Astrocyte of the cerebellum (primary cell): ENCODE measurements around the gene ZMYND19.

Source experiments
- DNase-seq: peaks from one replicate; pipeline ENCODE4 v3.0.0-alpha.2; 2011; ENCODE audit warnings: low read depth
- H3K4me3 ChIP-seq: 2 replicates; pipeline ENCODE4 v1.5.1; 2011; ENCODE audit warnings: mild to moderate bottlenecking, low read depth, low read length, moderate library complexity
- in situ Hi-C: cut with HindIII; loops from 2 replicates; pipeline ENCODE4 v1.10.0; 2017; ENCODE audit warnings: low sequenced_read_pairs
- TF ChIP-seq, protein P1 (sequence below): IDR thresholded peaks from 2 replicates; pipeline ENCODE4 v1.5.1; 2012; ENCODE audit warnings: low read length, low read depth, moderate library complexity, mild to moderate bottlenecking; ENCODE audit errors: missing control alignments

The ZMYND19 gene

DNA sequence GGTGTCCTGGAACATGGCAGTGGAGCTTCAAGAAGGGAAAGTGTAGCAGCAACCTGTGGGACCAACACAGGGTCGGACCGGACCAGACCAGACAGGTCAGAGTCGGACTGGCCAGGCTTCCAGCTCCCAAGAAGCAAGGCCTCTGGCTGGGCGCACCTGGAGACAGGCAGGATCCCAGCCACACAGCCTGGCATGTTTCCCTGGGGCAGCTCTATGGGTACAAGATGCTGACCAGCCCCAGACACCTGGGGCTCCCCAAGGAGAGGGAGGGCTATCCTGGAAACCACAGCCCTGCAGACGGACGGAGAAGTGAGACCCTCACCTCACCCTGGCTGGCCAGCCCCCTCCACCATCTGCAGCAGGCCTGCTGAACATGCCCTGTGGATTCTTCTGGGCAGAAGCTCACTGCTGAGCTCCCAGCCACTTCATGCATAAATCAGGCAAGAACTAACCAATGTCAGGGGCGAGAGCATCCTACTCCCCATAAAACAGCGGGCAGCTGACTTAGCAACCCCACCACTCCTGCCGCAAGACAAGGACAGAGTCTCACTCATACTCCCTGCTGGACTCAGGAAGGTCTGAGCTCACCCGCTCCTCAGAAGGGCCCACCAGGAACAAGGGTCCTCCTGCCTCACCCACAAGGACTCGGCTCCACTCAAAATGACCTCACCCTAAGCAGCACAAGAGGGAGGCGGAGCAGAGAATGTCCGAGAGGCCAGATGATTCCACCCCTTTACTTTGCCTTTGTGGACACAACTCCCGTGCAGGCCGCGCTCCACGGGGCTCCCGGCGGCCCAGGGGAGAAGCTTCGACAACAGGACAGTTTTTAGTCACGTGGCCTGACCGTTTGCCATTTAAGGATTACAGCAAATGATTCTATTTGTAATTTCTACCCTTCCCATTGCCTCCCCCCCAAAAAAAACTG is 8.7 kb downstream of the ZMYND19 start:
- no peak for DNase-seq
- no peak overlapping the region for H3K4me3 ChIP-seq
- TF ChIP-seq, protein P1, sequence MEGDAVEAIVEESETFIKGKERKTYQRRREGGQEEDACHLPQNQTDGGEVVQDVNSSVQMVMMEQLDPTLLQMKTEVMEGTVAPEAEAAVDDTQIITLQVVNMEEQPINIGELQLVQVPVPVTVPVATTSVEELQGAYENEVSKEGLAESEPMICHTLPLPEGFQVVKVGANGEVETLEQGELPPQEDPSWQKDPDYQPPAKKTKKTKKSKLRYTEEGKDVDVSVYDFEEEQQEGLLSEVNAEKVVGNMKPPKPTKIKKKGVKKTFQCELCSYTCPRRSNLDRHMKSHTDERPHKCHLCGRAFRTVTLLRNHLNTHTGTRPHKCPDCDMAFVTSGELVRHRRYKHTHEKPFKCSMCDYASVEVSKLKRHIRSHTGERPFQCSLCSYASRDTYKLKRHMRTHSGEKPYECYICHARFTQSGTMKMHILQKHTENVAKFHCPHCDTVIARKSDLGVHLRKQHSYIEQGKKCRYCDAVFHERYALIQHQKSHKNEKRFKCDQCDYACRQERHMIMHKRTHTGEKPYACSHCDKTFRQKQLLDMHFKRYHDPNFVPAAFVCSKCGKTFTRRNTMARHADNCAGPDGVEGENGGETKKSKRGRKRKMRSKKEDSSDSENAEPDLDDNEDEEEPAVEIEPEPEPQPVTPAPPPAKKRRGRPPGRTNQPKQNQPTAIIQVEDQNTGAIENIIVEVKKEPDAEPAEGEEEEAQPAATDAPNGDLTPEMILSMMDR = no peak
- in situ Hi-C loops = no loop called here

DNA sequence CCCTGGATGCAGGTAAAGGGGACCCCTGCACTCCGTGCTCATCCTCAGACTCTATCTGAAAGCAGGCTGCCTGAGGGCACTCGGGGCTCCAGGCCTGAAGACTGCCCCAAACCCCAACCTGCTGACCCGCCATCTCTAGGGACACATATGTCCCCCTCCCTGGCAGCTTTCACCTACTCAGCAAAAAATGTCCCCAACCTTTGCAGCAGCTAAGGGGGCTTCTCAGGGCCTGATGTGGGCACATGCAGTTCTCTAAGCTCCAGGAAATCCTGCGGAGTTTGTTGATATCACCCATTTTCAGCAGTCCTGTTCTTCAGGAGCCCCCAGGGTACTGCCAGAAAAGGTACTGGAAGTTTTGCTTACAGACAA is 9.4 kb downstream of the ZMYND19 start:
- TF ChIP-seq, protein P1 = no peak
- H3K4me3 ChIP-seq = no peak overlapping the region
- DNase-seq = no peak
- in situ Hi-C loops = no loop called here

DNA sequence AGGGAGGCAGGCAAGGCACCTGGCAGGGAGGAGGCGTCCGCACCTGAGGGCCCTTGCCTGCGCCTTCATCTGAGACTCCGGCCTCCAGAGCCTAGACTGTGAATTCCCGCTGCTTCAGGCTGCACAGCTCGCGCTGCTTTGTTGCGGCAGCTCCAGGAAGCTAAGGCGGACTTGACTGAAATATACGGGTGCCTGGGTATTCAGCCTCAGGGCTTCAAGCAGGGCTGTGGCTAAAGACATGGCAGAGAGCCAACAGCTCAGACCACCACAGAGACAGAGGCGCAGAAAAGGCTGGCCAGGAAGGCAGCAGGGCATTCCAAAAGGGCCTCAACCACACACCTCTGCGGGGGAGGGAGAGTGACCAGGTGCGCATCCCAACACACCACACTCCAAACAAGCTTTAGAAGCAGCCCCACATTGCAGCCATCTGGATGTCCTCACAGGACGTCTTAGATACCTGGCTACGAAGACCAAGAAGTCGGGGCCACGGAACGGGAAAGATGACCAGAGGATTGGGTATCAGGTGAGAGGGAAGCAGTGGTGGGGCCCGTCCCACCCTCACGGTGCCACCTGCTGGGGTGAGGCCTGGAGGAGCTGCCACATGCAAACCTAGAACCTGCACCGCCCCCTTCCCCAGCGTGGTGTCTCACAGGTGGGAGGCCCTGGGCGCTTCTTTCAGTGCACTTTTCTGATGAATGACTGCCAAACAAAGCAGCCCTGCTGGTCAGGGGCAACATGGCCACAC is 9.9 kb downstream of the ZMYND19 start:
- no peak overlapping the region for H3K4me3 ChIP-seq
- DNase-seq = peak; percentile 31
- in situ Hi-C loops = no loop called here
- TF ChIP-seq, protein P1 = no peak

DNA sequence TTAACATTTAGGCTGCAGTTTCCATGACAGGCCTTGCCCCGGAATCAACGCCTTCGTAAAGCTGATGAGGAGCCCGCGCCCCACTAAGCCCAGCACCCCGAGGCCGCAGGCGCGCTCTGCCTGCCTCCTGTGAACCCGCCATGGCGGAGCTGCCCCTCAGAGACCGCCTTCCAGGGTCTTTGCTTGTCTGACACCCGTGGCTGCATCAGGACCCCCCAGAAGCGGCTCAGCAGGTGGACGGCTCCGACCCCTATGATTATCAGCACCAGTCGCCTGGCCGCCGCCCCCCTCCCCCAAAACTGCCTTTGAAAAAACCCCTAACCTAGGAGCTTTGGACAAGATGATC is 11.1 kb downstream of the ZMYND19 start:
- no peak for DNase-seq
- in situ Hi-C loops = no loop called here
- TF ChIP-seq, protein P1 = no peak
- peak overlapping the region; percentile 85 for H3K4me3 ChIP-seq

DNA sequence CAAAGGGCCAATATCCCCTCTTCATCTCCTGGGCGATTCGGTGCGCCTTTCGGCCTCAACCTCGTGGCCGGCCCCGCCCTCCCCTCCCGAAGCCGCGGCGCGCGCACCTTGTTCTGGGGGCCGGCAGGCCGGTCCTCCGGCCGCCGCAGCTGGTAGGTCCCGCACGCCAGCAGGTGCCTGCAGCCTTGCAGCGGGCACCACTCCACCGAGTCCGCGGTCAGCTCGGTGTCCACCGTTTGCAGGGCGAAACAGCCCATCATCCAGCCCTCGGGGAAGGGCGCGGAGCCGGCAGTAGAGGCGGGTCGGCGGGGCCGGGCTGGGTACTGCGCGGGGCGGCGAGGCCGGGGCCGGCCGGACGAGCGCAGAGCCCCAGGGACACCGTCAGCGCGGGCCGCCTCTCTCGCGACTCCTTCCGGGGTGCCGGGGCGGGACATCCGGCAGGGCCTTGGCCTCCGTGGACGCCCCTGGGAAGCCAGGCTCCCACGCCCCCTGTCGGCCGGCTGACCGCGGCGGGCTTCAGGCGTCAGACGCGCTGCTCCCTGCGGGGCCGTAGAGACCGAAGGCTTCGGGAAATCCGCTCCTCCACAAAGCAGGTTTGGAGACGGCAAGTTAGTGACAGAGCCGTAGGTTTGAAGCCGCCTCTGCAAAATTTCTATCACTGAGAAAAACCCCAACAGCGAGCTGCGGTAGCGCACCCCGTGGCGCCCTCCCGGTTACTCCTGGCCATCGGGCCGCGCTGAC is 11.6 kb downstream of the ZMYND19 start, which contains the start of gene DPH7:
DPH7 (minus strand) TSS at position 408 of the 741 bp plus-strand sequence; CDS start at position 260, 148 bp downstream.
- peak; percentile 57 for DNase-seq

More for the DNA sequence above, 11.6 kb downstream of the ZMYND19 start, which contains the start of gene DPH7:
- TF ChIP-seq, protein P1 = peak; percentile 83
- H3K4me3 ChIP-seq = peak within 1 kb of the TSS; percentile 85
- in situ Hi-C loops = no loop called here
